ENCODE measurements around the gene KIF26B.

The KIF26B gene

DNA sequence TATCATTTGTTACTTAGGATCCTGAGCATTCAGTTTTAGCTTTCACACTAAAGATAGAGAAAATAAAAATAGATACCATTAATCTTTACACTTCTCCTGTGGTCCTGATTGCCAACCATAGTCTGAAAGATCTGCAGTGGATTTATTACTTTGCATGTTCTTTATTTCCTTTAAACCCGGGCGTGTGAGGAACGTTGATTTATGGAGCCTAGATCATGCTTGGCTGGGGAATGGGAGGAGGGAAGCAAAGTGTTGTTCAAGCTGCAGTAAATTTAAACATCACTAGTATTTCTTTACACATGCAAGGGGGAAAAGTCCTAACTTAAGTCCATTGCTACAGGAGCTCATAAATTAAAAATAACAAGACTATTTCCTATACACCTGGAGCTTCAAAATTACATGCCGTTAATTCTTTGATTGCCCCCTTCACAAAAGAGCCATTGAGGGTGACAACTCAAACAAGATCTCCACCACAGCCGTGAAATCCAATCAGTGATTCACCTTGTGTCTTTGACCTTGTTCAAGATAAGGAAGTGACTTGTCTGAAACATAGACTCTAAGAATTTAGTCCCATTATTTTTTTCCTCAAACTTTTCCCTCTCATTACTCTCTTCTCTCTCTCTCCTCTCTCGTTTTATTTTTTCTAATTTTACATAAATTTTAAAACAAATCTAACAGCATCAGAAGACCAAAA, 282.7 kb downstream of the KIF26B start:
- DNase-seq = no peak

DNA sequence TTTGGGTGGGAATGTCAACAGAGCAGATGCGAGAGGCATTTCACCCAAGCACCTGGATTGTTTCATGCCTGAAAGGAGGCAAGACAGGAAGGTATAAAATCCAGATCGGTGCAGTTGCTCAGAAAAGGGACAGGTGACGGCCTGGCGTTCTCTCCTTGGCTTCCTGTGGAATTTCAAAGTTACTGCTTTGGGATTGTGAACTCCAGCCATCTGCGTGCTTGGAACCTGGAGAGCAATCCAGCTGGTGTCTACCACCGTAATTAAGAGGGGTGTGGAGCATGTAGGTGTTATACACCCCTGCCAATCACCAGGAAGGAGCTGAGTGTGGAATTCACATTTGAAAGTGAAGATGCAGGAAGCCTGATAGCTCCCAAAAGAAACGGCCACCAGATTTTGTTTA, 286.1 kb downstream of the KIF26B start:
- DNase-seq = no peak

DNA sequence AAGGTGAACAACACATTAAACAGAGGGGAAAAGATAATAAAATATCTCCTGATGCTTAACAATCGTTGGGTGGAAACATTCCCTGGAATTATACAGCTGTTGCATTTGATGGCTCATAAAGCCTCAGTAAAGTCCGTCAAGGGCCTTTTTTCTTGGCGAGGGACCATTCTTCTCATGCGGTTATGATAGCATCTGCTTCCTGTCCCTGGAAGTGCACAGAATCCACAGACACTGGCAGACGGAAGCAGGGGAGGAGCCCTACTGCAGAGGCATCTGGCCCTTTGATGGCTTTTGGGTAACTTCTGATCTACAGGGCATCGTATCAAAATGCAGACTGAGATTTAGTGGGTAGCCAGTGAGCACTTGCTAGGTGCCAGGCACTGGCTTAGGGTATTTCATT, 286.9 kb downstream of the KIF26B start:
- peak in 2 of 3 donors; percentile 17 to 28 for DNase-seq

DNA sequence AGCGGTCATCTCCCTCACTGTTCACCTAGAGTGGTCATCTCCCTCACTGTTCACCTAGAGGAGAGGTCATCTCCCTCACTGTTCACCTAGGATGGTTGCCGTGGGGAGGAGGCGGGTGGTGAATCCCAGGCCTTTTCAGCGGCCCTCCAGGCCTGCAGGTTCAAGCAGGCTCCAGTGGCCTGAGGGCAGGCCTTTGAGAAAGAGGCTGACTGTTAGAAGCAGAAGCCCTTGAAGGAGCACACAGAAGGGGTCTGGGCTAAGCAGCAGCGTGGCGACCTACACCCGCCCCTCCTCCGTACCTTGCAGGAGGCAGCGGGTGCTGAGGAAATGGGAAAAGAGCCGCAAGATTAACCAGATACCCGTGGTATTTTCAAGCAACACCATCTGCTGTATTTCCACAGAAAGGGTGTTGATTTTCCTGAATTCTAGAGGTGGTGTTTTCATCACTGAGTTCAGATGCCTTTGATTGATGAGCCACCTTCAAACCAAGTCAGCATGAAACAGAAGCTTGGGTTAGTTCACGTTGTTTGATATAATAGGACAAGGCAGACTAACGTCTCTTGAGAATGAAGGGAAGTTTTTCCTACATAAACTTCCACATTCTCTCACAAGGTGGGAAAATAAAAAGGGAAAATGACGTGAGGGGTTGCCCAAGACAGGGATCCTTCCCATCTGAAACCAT, 289.5 kb downstream of the KIF26B start:
- DNase-seq = no peak

DNA sequence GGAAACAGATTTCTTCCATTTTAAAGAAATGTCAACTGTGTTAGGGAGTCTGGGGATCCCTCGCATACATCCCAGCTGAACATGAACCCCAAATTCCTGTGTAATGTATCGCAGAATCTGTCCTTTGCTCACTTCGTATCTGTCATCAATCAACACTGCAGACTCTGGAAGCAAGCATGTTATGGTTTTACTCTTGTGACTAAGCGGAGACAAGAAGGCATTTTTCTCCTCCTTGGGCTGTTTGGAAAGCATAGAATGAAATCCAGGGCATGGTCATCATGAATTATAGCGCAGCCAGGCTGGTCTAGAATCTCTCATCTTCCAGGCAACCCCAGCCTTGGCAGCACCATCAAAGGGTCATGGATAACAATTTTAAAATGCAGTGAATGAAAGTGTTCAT, 290.2 kb downstream of the KIF26B start:
- no peak for DNase-seq

DNA sequence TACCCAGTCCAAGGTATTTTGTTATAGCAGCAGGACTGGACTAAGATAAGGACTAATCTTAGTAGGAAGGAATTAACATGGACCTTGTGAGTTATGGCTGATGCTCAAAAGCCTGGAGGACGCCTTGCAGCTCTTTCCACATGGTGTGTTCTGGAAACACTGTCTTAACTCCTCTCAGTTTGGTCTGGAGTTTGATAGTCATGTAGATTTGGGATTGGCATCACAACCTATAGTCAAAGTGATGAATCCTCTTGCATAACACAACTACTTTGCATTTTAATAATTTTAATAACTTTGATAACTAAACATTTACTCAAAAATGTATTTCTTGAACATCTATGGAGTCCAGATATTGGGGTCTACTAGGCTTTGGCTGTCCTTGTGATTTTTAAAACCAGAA, 293.7 kb downstream of the KIF26B start:
- no peak for DNase-seq

DNA sequence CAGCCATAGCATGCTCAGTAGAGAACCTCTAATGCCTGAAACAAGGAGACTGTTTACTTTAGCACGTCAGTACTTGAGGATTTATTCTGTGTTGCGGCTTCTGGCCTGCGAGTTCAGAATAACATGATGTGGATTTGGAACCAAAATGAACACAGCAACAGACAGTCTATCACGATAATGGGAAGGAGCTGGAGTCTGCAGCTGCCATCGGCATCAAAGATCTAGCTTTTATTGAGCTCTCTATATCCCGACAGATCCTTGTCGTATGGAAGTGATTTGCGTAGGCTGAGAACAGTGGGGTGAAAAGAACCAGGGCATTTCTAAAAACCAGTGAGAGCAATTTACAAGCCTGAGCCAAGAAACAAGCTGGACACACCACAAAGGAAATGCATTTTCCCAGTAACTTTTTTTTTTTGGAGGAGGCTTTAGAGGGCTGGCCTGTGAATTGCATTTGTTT, 294.2 kb downstream of the KIF26B start:
- no peak for DNase-seq

DNA sequence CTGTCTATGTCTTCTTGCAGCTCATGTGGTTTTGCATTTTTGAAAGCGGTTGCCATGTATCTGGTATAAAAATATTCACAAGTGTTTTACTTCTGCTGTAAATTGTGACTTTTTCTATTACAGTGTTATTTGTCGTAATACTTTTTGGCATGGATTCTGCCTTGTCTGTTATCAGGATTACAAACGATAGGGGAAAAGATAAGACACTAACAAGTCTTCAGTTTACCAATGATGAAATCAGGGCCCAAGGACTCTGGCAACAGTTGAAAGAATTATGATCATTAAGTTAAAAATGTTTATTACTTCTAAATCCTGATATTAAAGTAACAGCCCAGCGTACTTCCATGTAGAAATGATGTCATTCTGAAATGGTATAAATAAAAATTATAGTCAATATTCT, 298.8 kb downstream of the KIF26B start:
- DNase-seq = no peak

DNA sequence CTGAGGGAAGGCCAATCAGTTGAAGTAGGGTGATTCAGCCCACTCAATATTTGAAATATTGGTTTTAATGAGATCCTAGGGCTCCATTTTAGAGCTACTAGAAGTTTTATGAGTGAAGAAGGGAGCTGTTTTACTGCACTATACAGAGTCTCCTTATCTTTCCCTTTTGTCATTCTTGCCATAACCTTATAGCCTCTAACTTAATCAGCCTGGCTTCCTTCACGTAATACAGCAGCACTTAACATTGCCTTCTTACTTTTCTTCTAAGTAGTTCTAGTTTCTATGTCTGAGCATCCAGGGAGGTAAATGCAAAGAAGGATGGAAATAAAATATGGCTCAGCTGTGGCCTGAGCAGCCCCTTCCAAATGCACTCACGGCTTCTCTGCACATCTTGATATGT, 299.3 kb downstream of the KIF26B start:
- no peak for DNase-seq

DNA sequence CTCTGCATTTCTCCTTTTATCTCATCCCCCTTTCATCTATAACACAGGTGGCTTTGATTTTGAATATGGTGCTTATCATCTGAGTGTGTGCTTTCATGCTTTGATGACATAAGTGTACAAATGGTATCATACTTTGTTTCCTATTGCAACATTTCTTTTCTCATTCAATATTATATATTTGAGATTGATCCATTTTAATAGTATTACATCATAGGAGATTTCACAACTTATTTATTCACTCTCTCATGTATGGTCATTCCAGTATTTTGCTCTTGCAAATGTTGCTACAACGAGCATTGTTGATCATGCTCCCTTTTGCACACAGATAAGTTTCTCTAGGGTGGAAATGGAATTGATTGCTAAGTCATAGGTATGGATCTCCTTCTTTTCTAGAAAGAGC, 302.8 kb downstream of the KIF26B start:
- DNase-seq = no peak

DNA sequence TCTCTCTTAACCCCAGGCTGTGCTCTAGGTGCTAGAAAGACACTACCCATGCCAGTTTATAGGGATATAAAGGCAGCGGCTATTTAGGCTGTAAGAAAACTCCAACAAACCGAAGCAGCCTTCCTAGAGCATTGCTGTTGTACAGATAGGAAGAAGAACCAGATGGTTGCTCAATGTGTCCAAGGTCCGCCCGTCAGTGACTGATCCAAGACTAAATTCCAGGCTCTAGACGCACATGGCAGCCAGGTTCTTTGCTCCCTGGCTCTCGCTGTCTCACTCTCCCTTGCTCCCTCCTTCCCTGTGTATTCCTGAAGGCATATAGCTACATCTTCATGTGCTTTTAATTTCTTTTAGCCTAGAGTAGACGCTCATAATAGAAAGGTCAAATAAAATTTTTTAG, 303.4 kb downstream of the KIF26B start:
- DNase-seq = no peak

DNA sequence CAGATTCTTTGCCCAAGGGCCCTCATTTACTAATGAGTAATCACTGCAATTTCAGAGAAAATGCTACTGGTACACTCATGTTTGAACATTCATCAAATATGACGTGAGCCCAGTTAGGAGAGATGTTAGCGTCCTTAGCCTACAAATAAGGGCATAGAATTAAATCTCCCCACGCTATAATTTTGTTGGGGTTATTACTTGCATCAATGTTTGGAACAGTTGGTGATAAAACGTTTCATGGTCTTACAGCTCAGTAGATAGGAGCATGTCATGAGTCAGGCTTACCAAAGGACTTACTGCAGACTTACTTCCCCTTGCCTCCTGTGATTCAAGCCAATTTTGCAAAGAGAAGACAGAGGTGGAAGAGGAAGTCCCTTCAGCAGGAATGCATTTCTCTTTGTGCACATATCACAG, 304.0 kb downstream of the KIF26B start:
- peak; percentile 82 to 90 (median 88) for DNase-seq

DNA sequence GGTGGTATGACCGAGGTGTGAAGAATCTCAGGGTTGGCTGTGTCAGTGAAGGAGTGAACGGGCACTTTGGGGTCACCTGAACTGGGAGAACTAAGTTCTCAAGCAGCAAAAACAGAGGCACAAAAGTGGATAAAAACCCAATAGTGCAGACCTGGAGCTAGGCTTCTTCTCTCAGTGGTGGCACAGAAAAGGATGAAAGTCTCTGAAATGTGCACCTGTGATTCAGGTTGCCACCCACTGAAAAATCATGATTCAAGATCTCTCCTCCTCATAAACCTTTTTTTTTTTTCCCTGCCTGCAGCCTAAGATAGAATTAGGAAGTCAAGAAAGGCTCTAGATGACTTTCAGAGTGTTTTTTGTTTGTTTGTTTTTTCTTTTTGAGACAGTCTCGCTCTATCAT, 304.8 kb downstream of the KIF26B start:
- no peak for DNase-seq

DNA sequence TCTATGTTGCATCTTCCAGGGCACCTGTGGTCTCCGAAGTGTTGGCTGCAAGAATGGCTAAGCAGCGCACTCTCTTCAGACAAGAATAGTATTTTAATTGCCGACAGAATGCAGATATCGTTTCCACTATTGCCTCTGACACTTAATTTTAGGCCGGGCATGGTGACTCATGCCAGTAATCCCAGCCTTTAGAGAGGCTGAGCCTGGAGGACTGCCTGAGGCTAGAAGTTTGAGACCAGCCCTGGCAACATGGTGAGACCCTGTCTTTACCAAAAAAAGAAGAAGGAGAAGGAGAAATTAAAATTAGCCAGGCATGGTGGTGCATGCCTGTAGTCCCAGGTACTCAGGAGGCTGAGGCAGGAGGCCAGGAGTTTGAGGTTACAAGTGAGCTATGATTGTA, 306.9 kb downstream of the KIF26B start:
- no peak for DNase-seq

DNA sequence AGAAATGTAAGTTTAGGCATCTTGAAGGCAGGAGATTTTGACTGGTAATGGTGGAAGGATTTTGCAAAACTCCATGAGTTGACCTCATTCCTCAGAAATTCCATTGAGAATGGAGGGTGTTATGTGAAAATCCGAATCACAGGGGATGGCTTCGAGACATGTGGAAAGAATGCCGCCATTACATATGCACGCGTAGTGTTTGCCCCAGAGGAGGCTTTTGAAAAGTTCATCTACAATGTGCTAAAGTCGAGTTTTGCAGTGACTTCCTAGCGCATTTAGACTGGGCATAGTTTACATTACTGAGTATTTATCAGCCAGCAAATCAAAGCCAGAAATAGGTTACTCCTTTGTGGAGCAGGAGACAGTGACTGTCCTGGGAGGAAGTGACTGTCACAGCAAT, 307.4 kb downstream of the KIF26B start:
- DNase-seq = no peak

DNA sequence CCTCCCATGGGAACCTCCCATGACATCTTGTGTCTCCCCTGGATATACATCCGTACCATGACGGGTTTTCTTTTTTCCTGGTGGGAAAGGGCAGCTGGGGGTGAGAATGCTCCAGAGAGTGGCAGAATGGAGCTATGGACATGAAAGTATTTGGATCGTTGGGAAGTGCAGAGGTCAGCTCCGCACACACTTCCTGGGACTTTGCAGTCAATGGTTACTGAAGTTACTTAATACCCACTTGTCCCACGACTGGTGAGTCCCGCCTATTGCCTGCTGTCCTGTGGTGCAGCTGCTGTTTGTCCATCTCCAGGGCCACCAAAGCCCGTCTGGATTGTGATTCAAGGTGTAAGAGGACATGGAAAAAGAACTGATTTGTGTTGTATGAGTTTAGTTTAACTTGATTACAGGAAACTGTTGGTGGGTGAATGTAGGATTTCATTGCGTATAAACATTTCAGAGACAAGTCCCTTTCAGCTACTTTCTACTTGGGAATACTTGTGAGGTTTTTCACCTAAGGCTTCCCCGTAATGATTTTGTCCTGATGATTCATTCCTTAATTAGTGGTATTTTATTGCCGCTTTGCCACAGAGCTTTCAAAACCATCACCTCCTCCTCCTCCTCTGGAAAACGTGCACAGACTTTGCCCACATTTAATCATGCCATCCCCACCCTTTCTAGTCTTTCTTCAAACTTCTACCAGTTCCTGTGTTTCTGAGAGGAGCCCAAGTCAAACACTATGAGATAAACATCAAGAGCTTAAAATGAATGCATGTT, 308.8 kb downstream of the KIF26B start:
- DNase-seq = no peak

DNA sequence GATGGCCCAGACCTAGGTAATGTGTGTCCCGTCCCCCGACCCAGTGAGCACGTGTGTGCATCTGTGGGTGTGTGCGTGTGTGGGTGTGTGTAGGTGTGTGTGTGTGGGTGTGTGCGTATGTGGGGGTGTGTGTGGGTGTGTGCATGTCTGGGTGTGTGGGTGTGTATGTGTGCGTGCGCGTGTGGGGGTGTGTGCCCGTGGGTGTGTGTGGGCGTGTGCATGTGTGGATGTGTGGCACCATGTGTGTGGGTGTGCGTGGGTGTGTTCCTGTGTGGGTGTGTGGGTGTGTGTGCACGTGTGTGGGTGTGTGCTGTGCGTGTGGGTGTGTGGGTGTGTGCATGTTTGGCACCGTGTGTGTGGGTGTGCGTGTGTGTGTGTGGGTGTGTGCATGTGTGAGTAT, 309.5 kb downstream of the KIF26B start:
- no peak for DNase-seq

DNA sequence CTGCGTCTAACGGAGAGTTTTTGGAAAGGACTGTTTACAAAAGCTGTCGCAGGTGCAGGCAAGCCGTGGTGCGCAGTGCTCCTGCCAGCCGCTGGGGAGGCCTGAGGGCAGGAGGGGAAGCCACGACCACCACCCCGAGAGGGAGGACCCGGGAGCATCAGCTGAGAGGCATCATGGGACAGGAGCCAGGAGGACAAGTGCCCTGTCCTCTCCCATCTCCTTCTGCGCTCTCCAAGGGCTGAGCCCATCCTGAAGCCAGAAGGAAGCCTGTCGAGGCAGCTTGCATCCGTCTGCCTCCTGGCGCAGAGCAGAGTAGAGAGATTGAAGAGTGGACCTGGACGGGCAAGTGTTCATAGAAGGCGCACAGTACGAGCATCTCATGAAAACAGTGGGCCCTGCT, 310.9 kb downstream of the KIF26B start:
- DNase-seq = no peak

DNA sequence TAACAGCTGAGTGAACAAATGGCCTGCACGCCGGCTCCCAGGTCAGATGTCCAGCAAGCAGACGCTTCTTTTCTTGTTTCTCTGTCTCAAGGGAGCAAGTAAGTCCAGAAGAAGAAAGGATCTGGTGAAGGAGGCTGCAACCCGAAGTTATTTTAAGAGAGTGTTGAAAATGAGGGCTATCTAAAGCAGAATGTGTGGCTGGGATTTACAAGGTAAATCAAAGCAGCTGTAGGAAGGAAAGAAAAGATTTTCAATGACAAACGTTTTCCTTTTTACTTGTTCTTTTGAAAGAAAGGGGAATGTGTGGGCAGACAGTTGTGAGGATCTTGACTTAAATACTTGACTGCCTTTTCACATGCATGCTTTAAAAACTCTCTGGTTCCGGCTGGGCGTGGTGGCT, 311.5 kb downstream of the KIF26B start:
- DNase-seq = no peak

DNA sequence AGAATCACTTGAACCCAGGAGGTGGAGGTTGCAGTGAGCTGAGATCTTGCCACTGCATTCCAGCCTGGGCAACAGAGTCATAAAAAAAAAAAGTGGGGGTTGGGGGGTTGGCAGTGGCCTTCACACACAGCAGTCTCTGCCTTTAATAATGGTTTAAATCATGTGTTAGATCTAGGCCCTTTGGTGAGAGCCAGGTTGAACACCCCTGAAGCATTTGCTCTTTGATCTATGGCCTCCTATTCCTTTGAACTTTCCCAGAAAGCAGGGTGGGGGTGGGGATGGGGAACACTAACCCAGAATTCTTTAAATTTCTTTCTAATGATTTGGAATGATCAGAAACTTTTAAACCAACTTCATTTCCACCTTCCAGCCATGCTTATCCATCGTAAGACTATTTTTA, 313.0 kb downstream of the KIF26B start:
- DNase-seq = no peak

DNA sequence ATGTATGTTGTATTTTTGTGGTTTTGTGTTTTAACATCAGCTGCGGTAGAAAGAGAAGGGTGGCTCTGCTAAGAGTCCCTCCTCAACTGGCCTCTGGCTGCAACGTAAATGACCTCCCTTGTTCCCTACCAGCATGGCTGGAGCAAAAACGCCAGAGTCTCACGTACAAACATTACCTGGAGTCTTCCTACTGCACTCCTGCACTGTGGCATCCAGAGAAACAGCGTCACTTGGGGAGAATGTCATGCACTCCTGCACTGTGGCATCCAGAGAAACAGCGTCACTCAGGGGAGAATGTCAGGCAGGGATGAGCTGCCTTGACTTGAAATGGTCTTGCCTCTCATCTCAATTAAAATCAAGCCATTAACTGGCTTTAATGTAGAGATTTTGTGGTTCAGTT, 314.2 kb downstream of the KIF26B start:
- no peak for DNase-seq

DNA sequence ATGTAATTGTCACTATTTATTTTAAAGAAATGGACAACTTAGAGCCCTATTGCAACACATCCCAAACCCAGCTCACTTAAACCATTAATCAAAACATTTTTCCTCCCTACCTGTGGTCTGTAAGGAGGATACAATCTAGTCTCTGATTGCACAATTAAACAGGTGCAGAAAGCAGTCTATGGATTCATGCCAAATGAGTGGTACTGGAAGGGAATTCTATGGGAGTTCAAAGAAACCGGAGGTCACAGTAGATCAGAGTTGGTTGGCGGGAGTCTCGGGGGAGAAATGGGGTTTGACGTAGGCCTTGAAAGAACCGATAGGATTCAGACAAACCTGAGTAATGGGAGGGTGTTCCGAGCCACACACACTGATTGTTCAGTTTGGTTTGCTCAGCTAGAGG, 314.9 kb downstream of the KIF26B start:
- DNase-seq = no peak

DNA sequence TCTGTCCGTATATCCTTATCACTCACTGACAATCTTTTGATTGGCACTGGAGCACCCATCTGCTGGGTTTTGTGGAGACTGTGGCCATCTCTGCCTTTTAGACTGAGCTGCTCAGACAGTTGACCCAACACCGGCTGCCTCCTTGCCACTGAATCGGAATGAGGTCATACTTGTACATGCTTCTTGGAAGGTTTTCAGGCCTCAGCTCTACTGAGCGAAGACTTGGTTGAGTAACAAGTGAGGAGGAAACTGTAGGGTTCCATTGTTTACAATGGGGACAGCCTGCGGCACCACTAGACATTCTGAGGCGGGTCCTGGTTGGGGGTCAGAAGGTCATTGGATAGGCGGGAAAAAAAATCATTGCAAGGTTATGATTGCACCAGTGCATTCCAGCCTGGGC, 320.3 kb downstream of the KIF26B start:
- no peak for DNase-seq

DNA sequence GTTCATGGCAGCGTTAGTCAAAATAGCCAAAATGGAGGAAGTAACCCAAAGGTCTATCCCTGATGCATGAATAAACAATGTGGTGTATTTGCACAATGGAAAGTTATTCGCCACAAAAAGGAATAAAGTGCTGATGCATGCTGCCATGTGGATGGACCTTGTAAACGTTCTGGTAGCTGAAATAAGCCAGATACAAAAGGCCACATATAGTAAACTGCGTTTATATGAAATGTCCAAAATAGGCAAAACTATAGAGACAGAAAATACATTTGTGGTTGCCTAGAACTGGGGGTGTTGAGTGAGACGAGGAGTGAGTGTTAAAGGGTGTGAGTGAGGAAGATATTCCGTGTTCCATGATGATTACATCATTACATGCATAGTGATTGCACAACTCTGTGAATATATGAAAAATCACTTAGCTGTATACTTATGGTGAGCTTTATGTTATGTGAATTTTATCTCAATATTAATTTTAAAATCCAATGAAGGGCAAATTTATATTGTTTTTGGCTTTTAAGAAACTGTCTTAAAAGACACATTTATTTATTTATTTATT, 321.3 kb downstream of the KIF26B start:
- DNase-seq = peak; percentile 22 to 66 (median 57)
